ENCODE data around the gene ZNF451. TPM values are rescaled to one million over a fixed set of nuclear protein-coding genes. Genes with fewer than 3 reads are reported as not detected.

ZNF451 gene
- total RNA-seq, 1 experiment from 2014 or later: 92.3 TPM

- no peaks in the 10 kb centered on the region for H4K20me1 ChIP-seq (ENCODE audit: insufficient read depth, low read depth, low read length)
- H3K79me2 ChIP-seq (ENCODE audit: low read length): peaks cover 29% of the 10 kb centered on the region
- H3K4me3 ChIP-seq (ENCODE audit: low read length): no peak overlapping the region
- H3K36me3 ChIP-seq (ENCODE audit: insufficient read depth, low read length): peaks cover 37% of the 10 kb centered on the region
- no peak overlapping the region for H2AFZ ChIP-seq (ENCODE audit: low read length)
- no peaks in the 10 kb centered on the region for H3K9me3 ChIP-seq (ENCODE audit: low read length)
- no peaks in the 10 kb centered on the region for H3K4me1 ChIP-seq (ENCODE audit: low read length)
- no peak overlapping the region for H3K4me2 ChIP-seq (ENCODE audit: low read depth, low read length, poor library complexity, severe bottlenecking)
- DNase-seq: no peak
- H3K27me3 ChIP-seq (ENCODE audit: low read length): no peaks in the 10 kb centered on the region
- no peak overlapping the region for H3K27ac ChIP-seq (ENCODE audit: low read length)
- no peaks in the 10 kb centered on the region for H3K9me2 ChIP-seq (replicated peaks; ENCODE audit: insufficient read depth, low read length)
- no peak overlapping the region for H3K9ac ChIP-seq (ENCODE audit: low read length)
Measured at GRCh38 chr6:57142178-57142525, 52.2 kb downstream of the ZNF451 start.

- H3K36me3 ChIP-seq (ENCODE audit: insufficient read depth, low read length): peaks cover 47% of the 10 kb centered on the region
- no peak overlapping the region for H3K27ac ChIP-seq (ENCODE audit: low read length)
Measured at GRCh38 chr6:57143690-57144089, 53.7 kb downstream of the ZNF451 start.

GRCh38 chr6:57147401-57147800 is 57.4 kb downstream of the ZNF451 start:
- no peaks in the 10 kb centered on the region for H3K4me1 ChIP-seq (ENCODE audit: low read length)
- no peak overlapping the region for H3K4me2 ChIP-seq (ENCODE audit: low read depth, low read length, poor library complexity, severe bottlenecking)
- H3K9me2 ChIP-seq (replicated peaks; ENCODE audit: insufficient read depth, low read length): no peaks in the 10 kb centered on the region
- peaks cover 50% of the 10 kb centered on the region for H3K36me3 ChIP-seq (ENCODE audit: insufficient read depth, low read length)
- H3K27ac ChIP-seq (ENCODE audit: low read length): no peak overlapping the region
- no peak overlapping the region for H3K4me3 ChIP-seq (ENCODE audit: low read length)
- H4K20me1 ChIP-seq (ENCODE audit: insufficient read depth, low read depth, low read length): no peaks in the 10 kb centered on the region
- H3K27me3 ChIP-seq (ENCODE audit: low read length): no peaks in the 10 kb centered on the region
- H3K79me2 ChIP-seq (ENCODE audit: low read length): peaks cover 33% of the 10 kb centered on the region
- no peak for DNase-seq
- H3K9me3 ChIP-seq (ENCODE audit: low read length): no peaks in the 10 kb centered on the region
- no peak overlapping the region for H2AFZ ChIP-seq (ENCODE audit: low read length)
- no peak overlapping the region for H3K9ac ChIP-seq (ENCODE audit: low read length)

More at GRCh38 chr6:57143690-57144089, 53.7 kb downstream of the ZNF451 start:
- Histone ChIP-seq H3K27me3 (ENCODE audit: low read length) (no peaks in the 10 kb centered on the region), H3K4me1 (ENCODE audit: low read length) (no peaks in the 10 kb centered on the region), H3K4me3 (ENCODE audit: low read length) (no peak overlapping the region), H3K4me2 (ENCODE audit: low read depth, low read length, poor library complexity, severe bottlenecking) (no peak overlapping the region), H4K20me1 (ENCODE audit: insufficient read depth, low read depth, low read length) (no peaks in the 10 kb centered on the region), H3K9me2 (replicated peaks; ENCODE audit: insufficient read depth, low read length) (no peaks in the 10 kb centered on the region), H3K79me2 (ENCODE audit: low read length) (peaks cover 29% of the 10 kb centered on the region), H3K9ac (ENCODE audit: low read length) (no peak overlapping the region), H2AFZ (ENCODE audit: low read length) (no peak overlapping the region), H3K9me3 (ENCODE audit: low read length) (no peaks in the 10 kb centered on the region)
- no peak for DNase-seq

- Histone ChIP-seq H3K36me3 (ENCODE audit: insufficient read depth, low read length) (peaks cover 47% of the 10 kb centered on the region), H2AFZ (ENCODE audit: low read length) (no peak overlapping the region)
Measured at GRCh38 chr6:57147955-57148858, 58.2 kb downstream of the ZNF451 start.

GRCh38 chr6:57158658-57159057 is 68.7 kb downstream of the ZNF451 start:
- Histone ChIP-seq H3K4me3 (ENCODE audit: low read length) (no peak overlapping the region), H3K9me3 (ENCODE audit: low read length) (no peaks in the 10 kb centered on the region), H3K79me2 (ENCODE audit: low read length) (no peaks in the 10 kb centered on the region), H4K20me1 (ENCODE audit: insufficient read depth, low read depth, low read length) (no peaks in the 10 kb centered on the region), H3K9me2 (replicated peaks; ENCODE audit: insufficient read depth, low read length) (no peaks in the 10 kb centered on the region), H2AFZ (ENCODE audit: low read length) (no peak overlapping the region), H3K27me3 (ENCODE audit: low read length) (no peaks in the 10 kb centered on the region), H3K27ac (ENCODE audit: low read length) (no peak overlapping the region), H3K4me2 (ENCODE audit: low read depth, low read length, poor library complexity, severe bottlenecking) (no peak overlapping the region), H3K36me3 (ENCODE audit: insufficient read depth, low read length) (peaks cover 20% of the 10 kb centered on the region; the same call in 1 of the 2 replicates), H3K4me1 (ENCODE audit: low read length) (no peaks in the 10 kb centered on the region), H3K9ac (ENCODE audit: low read length) (no peak overlapping the region)
- no peak for DNase-seq

More at GRCh38 chr6:57147955-57148858, 58.2 kb downstream of the ZNF451 start:
- no peaks in the 10 kb centered on the region for H3K4me1 ChIP-seq (ENCODE audit: low read length)
- DNase-seq: no peak
- no peak overlapping the region for H3K9ac ChIP-seq (ENCODE audit: low read length)
- H3K4me3 ChIP-seq (ENCODE audit: low read length): no peak overlapping the region
- H3K9me2 ChIP-seq (replicated peaks; ENCODE audit: insufficient read depth, low read length): no peaks in the 10 kb centered on the region
- H3K79me2 ChIP-seq (ENCODE audit: low read length): peaks cover 33% of the 10 kb centered on the region
- H3K27ac ChIP-seq (ENCODE audit: low read length): no peak overlapping the region
- no peaks in the 10 kb centered on the region for H4K20me1 ChIP-seq (ENCODE audit: insufficient read depth, low read depth, low read length)
- no peak overlapping the region for H3K4me2 ChIP-seq (ENCODE audit: low read depth, low read length, poor library complexity, severe bottlenecking)
- no peaks in the 10 kb centered on the region for H3K27me3 ChIP-seq (ENCODE audit: low read length)
- H3K9me3 ChIP-seq (ENCODE audit: low read length): no peaks in the 10 kb centered on the region

- Histone ChIP-seq H3K79me2 (ENCODE audit: low read length) (no peaks in the 10 kb centered on the region), H3K9me2 (replicated peaks; ENCODE audit: insufficient read depth, low read length) (no peaks in the 10 kb centered on the region), H3K9me3 (ENCODE audit: low read length) (no peaks in the 10 kb centered on the region), H3K9ac (ENCODE audit: low read length) (no peak overlapping the region), H4K20me1 (ENCODE audit: insufficient read depth, low read depth, low read length) (no peaks in the 10 kb centered on the region), H3K27me3 (ENCODE audit: low read length) (no peaks in the 10 kb centered on the region), H3K4me3 (ENCODE audit: low read length) (no peak overlapping the region), H2AFZ (ENCODE audit: low read length) (no peak overlapping the region), H3K4me2 (ENCODE audit: low read depth, low read length, poor library complexity, severe bottlenecking) (no peak overlapping the region), H3K27ac (ENCODE audit: low read length) (no peak overlapping the region), H3K4me1 (ENCODE audit: low read length) (no peaks in the 10 kb centered on the region), H3K36me3 (ENCODE audit: insufficient read depth, low read length) (peaks cover 20% of the 10 kb centered on the region)
- DNase-seq: no peak
Measured at GRCh38 chr6:57159127-57159526, 69.1 kb downstream of the ZNF451 start.

- no peak overlapping the region for H2AFZ ChIP-seq (ENCODE audit: low read length)
- no peak overlapping the region for H3K4me2 ChIP-seq (ENCODE audit: low read depth, low read length, poor library complexity, severe bottlenecking)
- no peak overlapping the region for H3K9ac ChIP-seq (ENCODE audit: low read length)
- H3K9me2 ChIP-seq (replicated peaks; ENCODE audit: insufficient read depth, low read length): no peaks in the 10 kb centered on the region
- peaks cover 27% of the 10 kb centered on the region for H3K36me3 ChIP-seq (ENCODE audit: insufficient read depth, low read length)
- 0 out of 2 replicates have a peak, but pooled peaks cover 2% of the 10 kb centered on the region for H3K79me2 ChIP-seq (ENCODE audit: low read length)
- no peak overlapping the region for H3K4me3 ChIP-seq (ENCODE audit: low read length)
- no peaks in the 10 kb centered on the region for H3K27me3 ChIP-seq (ENCODE audit: low read length)
- DNase-seq: no peak
- H3K9me3 ChIP-seq (ENCODE audit: low read length): peaks cover 3% of the 10 kb centered on the region; the same call in 1 of the 2 replicates
- no peak overlapping the region for H3K27ac ChIP-seq (ENCODE audit: low read length)
- H4K20me1 ChIP-seq (ENCODE audit: insufficient read depth, low read depth, low read length): no peaks in the 10 kb centered on the region
- H3K4me1 ChIP-seq (ENCODE audit: low read length): no peaks in the 10 kb centered on the region
Measured at GRCh38 chr6:57162028-57162427, 72.0 kb downstream of the ZNF451 start.

- Histone ChIP-seq H3K9ac (ENCODE audit: low read length) (no peak overlapping the region), H3K9me2 (replicated peaks; ENCODE audit: insufficient read depth, low read length) (no peaks in the 10 kb centered on the region), H2AFZ (ENCODE audit: low read length) (no peak overlapping the region), H3K79me2 (ENCODE audit: low read length) (0 out of 2 replicates have a peak, but pooled peaks cover 2% of the 10 kb centered on the region), H3K9me3 (ENCODE audit: low read length) (peaks cover 3% of the 10 kb centered on the region; the same call in 1 of the 2 replicates), H3K4me3 (ENCODE audit: low read length) (no peak overlapping the region), H3K4me2 (ENCODE audit: low read depth, low read length, poor library complexity, severe bottlenecking) (no peak overlapping the region), H3K27me3 (ENCODE audit: low read length) (no peaks in the 10 kb centered on the region), H3K4me1 (ENCODE audit: low read length) (no peaks in the 10 kb centered on the region), H4K20me1 (ENCODE audit: insufficient read depth, low read depth, low read length) (no peaks in the 10 kb centered on the region), H3K36me3 (ENCODE audit: insufficient read depth, low read length) (peaks cover 27% of the 10 kb centered on the region), H3K27ac (ENCODE audit: low read length) (no peak overlapping the region)
- no peak for DNase-seq
Measured at GRCh38 chr6:57162516-57162915, 72.5 kb downstream of the ZNF451 start.
